HL-60 (cell line): ENCODE measurements around the gene AKR1E2.

Experiments
- SPI1 ChIP-seq: IDR thresholded peaks from 2 replicates; pipeline ENCODE4 v1.6.1; 2012; ENCODE audit warnings: low read depth, mild to moderate bottlenecking, borderline replicate concordance
- TF ChIP-seq, protein P1 (sequence below): IDR thresholded peaks from one replicate; pipeline ENCODE4 v1.5.1; 2011; ENCODE audit warnings: low read length, control low read depth, inconsistent platforms; ENCODE audit not compliant: insufficient read depth

- TF ChIP-seq, protein P1, sequence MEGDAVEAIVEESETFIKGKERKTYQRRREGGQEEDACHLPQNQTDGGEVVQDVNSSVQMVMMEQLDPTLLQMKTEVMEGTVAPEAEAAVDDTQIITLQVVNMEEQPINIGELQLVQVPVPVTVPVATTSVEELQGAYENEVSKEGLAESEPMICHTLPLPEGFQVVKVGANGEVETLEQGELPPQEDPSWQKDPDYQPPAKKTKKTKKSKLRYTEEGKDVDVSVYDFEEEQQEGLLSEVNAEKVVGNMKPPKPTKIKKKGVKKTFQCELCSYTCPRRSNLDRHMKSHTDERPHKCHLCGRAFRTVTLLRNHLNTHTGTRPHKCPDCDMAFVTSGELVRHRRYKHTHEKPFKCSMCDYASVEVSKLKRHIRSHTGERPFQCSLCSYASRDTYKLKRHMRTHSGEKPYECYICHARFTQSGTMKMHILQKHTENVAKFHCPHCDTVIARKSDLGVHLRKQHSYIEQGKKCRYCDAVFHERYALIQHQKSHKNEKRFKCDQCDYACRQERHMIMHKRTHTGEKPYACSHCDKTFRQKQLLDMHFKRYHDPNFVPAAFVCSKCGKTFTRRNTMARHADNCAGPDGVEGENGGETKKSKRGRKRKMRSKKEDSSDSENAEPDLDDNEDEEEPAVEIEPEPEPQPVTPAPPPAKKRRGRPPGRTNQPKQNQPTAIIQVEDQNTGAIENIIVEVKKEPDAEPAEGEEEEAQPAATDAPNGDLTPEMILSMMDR: no peak
- TF ChIP-seq SPI1: no peak
Observed at GRCh38 chr10:4790045-4790444, 36.0 kb upstream of the AKR1E2 start.
